Testis (tissue), 3 donors: ENCODE measurements around the gene TAF5L. TPM values are rescaled to one million over a fixed set of nuclear protein-coding genes. Genes with fewer than 3 reads are reported as not detected.
"Not testable (repeated sequence)": the region's sequence is repeated elsewhere in the genome, so short reads cannot be mapped to it uniquely, and the experiment has no call there.

ENCODE experiments used
- DNase-seq: peaks from one replicate; pipeline ENCODE4 v3.0.0-alpha.2; 2019
- H3K27ac ChIP-seq, 2 donors: fragments of 200-600 bp; sonication (generic); one replicate each; pipeline ENCODE4 v1.5.1; 2019
- H3K27me3 ChIP-seq: fragments of 200-600 bp; sonication (generic); one replicate; pipeline ENCODE4 v1.5.1; 2019
- H3K36me3 ChIP-seq: fragments of 200-600 bp; sonication (generic); one replicate; pipeline ENCODE4 v1.5.1; 2017; ENCODE audit warnings: low read depth; ENCODE audit errors: missing control alignments
- H3K4me1 ChIP-seq: fragments of 200-600 bp; sonication (generic); one replicate; pipeline ENCODE4 v1.5.1; 2019
- H3K4me3 ChIP-seq, 2 donors: fragments of 200-600 bp; sonication (generic); one replicate each; pipeline ENCODE4 v1.5.1; 2017 to 2019
- H3K9me3 ChIP-seq: fragments of 200-600 bp; sonication (generic); one replicate; pipeline ENCODE4 v1.5.1; 2017
- POLR2A ChIP-seq: fragments of 450-650 bp; IDR thresholded peaks from one replicate; pipeline ENCODE4 v1.6.1; 2017; ENCODE audit warnings: antibody characterized with exemption, mild to moderate bottlenecking, moderate library complexity
- WGBS, 2 donors: methylation state at CpG; one replicate each; pipeline ENCODE4 v1.1.5; 2018; 5-methylcytosine and 5-hydroxymethylcytosine counted together
- intact Hi-C: fragments of 100-400 bp; cut with DNase I; formaldehyde crosslinking; loops from one replicate; pipeline ENCODE4 v1.15.1; 2023; ENCODE audit warnings: low total_unique reads
- polyA plus RNA-seq: library from polyadenylated mRNA; stranded (reverse); fragments of 350-450 nt; fragmentation: Illumina TruSeq; extraction: RNeasy Lipid Tissue Mini Kit (QIAGEN cat#74804); gene quantifications from one replicate; pipeline ENCODE4 v1.2.3, GENCODE V29; 2014; ENCODE audit warnings: low read depth, low replicate concordance; ENCODE audit not compliant: insufficient read depth
- total RNA-seq, 2 donors: library from RNA; depleted of rRNA; stranded (reverse); fragments of >200 nt; gene quantifications; one replicate each; pipeline ENCODE4 v1.2.3, GENCODE V29; 2016
- TF ChIP-seq, protein P1 (sequence below), 3 experiments: fragments of 450-650 bp in 2 of 3; fragments of 200-600 bp in 1 of 3; sonication (generic) in 1 of 3; IDR thresholded peaks; one replicate each; pipeline ENCODE4 v1.5.1; 2016 to 2019; ENCODE audit warnings: antibody characterized with exemption in 3 of 3, mild to moderate bottlenecking in 2 of 3, moderate library complexity in 1 of 3

TAF5L gene
- total and polyA plus RNA-seq, 3 donors from 2014 or later = 12.8 to 24.6 (median 18.4) TPM

DNA sequence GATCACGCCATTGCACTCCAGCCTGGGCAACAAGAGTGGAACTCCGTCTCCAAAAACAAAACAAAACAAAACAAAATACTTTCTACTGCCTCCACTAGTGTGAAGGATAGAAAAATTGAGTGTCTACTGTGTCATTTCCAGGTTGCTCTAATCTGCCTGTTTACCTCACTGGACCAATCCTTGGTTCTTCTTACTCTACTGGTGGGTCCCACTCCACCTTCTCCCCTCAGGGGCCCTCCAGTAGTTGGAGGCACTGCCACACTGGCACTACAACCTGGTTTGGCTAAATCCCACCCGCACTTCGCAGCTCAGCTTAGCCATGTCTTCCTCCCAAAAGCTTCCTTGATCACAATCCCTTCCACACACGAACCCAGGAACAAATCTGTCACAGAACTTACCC is 2.7 kb downstream of the TAF5L start:
- Histone ChIP-seq H3K4me3 (no peak overlapping the region), H3K27ac (no peak overlapping the region), H3K27me3 (no peaks in the 10 kb centered on the region), H3K36me3 (no peaks in the 10 kb centered on the region), H3K9me3 (no peaks in the 10 kb centered on the region), H3K4me1 (peaks cover 18% of the 10 kb centered on the region)
- intact Hi-C loops = no loop called here
- no peak for DNase-seq
- no peak for TF ChIP-seq POLR2A
- TF ChIP-seq, protein P1, sequence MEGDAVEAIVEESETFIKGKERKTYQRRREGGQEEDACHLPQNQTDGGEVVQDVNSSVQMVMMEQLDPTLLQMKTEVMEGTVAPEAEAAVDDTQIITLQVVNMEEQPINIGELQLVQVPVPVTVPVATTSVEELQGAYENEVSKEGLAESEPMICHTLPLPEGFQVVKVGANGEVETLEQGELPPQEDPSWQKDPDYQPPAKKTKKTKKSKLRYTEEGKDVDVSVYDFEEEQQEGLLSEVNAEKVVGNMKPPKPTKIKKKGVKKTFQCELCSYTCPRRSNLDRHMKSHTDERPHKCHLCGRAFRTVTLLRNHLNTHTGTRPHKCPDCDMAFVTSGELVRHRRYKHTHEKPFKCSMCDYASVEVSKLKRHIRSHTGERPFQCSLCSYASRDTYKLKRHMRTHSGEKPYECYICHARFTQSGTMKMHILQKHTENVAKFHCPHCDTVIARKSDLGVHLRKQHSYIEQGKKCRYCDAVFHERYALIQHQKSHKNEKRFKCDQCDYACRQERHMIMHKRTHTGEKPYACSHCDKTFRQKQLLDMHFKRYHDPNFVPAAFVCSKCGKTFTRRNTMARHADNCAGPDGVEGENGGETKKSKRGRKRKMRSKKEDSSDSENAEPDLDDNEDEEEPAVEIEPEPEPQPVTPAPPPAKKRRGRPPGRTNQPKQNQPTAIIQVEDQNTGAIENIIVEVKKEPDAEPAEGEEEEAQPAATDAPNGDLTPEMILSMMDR (IDR thresholded peaks at IDR 0.05) = no peak
- 80 to 88% methylated on average over 5 of the region's 5 CpGs for WGBS, 2 donors

DNA sequence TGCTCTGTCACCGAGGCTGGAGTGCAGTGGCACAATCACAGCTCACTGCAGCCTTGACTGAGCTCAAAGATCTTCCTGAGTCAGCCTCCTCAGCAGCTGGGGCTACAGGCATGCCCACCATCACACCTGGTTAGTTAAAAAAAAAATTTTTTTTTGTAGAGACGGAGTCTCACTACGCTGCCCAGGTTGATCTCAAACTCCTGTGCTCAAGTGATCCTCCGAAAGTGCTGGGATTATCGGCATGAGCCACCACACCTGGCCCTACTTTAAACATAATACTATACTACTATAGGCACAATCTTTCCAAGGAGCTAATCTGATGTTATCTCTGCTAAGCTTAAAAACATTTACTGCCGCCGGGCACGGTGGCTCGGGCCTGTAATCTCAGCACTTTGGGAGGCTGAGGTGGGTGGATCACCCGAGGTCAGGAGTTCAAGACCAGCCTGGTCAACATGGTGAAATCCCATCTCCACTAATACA is 3.2 kb downstream of the TAF5L start:
- 84 to 90% methylated on average over 10 of the region's 10 CpGs for whole genome bisulfite sequencing, 2 donors
- H3K27ac ChIP-seq, H3K4me3 ChIP-seq, H3K9me3 ChIP-seq, intact Hi-C loops, H3K27me3 ChIP-seq, DNase-seq, H3K36me3 ChIP-seq: not testable (repeated sequence)
- H3K4me1 ChIP-seq = peaks cover 18% of the 10 kb centered on the region

DNA sequence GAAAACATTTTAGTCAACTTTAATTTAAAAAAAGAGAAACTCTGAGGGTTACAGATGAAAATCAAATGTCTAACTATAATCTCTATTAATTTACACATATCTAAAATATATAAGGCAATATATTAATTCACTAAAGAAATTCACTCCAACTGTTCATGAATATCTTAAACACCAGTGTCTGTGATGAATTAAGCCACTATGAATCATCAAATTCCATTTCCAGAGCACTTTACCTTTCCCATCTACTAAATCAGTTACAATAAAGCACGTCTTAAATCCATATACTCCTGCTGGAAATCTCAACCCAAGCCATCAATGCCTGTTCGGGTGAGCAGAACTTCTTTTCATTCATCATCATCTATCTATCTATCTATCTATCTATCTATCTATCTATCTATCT is 4.3 kb downstream of the TAF5L start:
- peaks cover 12% of the 10 kb centered on the region for H3K4me1 ChIP-seq
- H3K27me3 ChIP-seq = no peaks in the 10 kb centered on the region
- no peak overlapping the region for H3K27ac ChIP-seq
- no peak for DNase-seq
- 91 to 95% methylated on average over 2 of the region's 2 CpGs for WGBS, 2 donors
- no peaks in the 10 kb centered on the region for H3K36me3 ChIP-seq
- no peaks in the 10 kb centered on the region for H3K9me3 ChIP-seq
- H3K4me3 ChIP-seq = no peak overlapping the region
- TF ChIP-seq, protein P1 (IDR thresholded peaks at IDR 0.05) = no peak
- TF ChIP-seq POLR2A = no peak
- intact Hi-C loops = no loop called here

DNA sequence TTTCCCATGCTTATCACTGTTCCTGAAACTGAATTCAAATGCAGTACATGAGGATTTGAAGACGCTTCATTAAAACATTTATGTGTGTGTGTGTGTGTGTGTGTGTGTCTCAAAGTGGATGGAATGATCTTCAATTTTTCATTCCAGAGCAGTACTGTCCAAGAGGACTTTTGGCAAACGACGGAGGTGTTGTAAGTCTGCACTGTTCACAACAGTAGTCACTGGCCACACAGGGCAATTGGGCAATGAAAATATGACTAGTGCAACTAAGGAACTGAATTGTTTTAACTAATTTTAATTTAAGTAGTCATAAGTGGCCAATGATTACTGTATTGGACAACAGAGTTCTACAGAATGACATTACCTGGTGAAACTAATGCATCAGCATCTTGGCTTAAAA is 5.0 kb downstream of the TAF5L start:
- Histone ChIP-seq H3K27ac (no peak overlapping the region), H3K36me3 (no peaks in the 10 kb centered on the region), H3K4me1 (peaks cover 12% of the 10 kb centered on the region), H3K9me3 (no peaks in the 10 kb centered on the region), H3K4me3 (no peak overlapping the region), H3K27me3 (no peaks in the 10 kb centered on the region)
- DNase-seq = no peak
- WGBS, 2 donors = 52 to 56% methylated on average over 3 of the region's 3 CpGs
- intact Hi-C loops = no loop called here
- TF ChIP-seq POLR2A = no peak
- TF ChIP-seq, protein P1 (IDR thresholded peaks at IDR 0.05) = no peak

DNA sequence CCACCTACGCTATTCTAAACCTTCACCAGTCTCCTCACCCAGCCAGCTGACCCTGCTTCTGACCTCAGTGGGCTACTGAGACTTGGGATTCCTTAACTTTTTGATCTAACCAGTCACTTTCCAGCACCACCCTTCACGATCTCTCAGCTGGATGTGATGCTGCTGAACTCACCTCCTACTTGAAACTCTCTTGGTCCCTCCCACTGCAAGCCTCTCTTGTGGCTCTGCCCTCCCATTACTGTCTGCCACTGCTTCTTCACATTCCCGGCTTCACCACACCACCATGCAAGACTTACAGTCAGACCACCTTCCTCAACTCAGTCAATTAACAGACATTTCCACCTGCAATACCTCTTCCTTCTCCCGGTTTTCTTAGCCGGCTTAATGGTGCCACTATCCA is 6.3 kb downstream of the TAF5L start:
- no peak overlapping the region for H3K27ac ChIP-seq
- no peak overlapping the region for H3K4me3 ChIP-seq
- H3K27me3 ChIP-seq = no peaks in the 10 kb centered on the region
- WGBS, 2 donors = 89 to 94% methylated on average over 5 of the region's 5 CpGs
- no peak for TF ChIP-seq POLR2A
- TF ChIP-seq, protein P1 (IDR thresholded peaks at IDR 0.05) = no peak
- DNase-seq = no peak
- H3K36me3 ChIP-seq = no peaks in the 10 kb centered on the region
- no peaks in the 10 kb centered on the region for H3K9me3 ChIP-seq
- H3K4me1 ChIP-seq = peaks cover 9% of the 10 kb centered on the region
- intact Hi-C loops = no loop called here
